Measurements from ENCODE around the gene TAF1. TPM values are rescaled to one million over a fixed set of nuclear protein-coding genes. Genes with fewer than 3 reads are reported as not detected.
"Not testable (repeated sequence)": the region's sequence is repeated elsewhere in the genome, so short reads cannot be mapped to it uniquely, and the experiment has no call there.

Gene TAF1, protein sequence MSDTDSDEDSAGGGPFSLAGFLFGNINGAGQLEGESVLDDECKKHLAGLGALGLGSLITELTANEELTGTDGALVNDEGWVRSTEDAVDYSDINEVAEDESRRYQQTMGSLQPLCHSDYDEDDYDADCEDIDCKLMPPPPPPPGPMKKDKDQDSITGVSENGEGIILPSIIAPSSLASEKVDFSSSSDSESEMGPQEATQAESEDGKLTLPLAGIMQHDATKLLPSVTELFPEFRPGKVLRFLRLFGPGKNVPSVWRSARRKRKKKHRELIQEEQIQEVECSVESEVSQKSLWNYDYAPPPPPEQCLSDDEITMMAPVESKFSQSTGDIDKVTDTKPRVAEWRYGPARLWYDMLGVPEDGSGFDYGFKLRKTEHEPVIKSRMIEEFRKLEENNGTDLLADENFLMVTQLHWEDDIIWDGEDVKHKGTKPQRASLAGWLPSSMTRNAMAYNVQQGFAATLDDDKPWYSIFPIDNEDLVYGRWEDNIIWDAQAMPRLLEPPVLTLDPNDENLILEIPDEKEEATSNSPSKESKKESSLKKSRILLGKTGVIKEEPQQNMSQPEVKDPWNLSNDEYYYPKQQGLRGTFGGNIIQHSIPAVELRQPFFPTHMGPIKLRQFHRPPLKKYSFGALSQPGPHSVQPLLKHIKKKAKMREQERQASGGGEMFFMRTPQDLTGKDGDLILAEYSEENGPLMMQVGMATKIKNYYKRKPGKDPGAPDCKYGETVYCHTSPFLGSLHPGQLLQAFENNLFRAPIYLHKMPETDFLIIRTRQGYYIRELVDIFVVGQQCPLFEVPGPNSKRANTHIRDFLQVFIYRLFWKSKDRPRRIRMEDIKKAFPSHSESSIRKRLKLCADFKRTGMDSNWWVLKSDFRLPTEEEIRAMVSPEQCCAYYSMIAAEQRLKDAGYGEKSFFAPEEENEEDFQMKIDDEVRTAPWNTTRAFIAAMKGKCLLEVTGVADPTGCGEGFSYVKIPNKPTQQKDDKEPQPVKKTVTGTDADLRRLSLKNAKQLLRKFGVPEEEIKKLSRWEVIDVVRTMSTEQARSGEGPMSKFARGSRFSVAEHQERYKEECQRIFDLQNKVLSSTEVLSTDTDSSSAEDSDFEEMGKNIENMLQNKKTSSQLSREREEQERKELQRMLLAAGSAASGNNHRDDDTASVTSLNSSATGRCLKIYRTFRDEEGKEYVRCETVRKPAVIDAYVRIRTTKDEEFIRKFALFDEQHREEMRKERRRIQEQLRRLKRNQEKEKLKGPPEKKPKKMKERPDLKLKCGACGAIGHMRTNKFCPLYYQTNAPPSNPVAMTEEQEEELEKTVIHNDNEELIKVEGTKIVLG (N-terminal part only)
- polyA plus RNA-seq (2013, experiment 1 of 2) = 13.2 TPM
- polyA plus RNA-seq (2013, experiment 2 of 2) = 13.5 TPM

- peak within 1 kb of the TSS; percentile 97 for H3K9ac ChIP-seq (ENCODE audit: low read depth, low read length)
- WGBS = under 1% methylated on average over 40 of the region's 51 CpGs
These were observed at the start of gene TAF1 for GRCh38 chrX:71365875-71366673. TSS of gene TAF1 (plus strand) at chrX:71366357. CDS start at chrX:71366375, 18 bp downstream.

DNA sequence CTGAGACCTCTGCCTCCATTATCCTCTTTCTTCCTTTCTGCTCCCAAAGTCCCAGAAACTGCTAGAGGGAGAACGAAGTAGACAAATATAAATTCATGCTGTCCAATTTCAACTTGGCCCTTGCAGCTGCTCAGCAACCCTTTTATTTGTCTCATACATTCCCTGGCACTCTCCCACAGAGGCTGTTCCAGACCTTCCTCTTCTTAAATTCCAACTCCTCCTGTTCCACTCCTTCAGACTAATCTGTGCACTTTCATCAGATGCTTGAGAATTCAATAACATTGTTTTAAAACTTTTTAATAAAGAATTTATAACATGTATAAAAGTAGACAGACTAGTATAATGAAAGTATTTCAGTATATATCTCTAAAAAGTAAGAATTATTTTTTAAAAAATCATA, 49.2 kb upstream of the TAF1 start:
- not testable (repeated sequence) for H3K27me3 ChIP-seq (ENCODE audit: insufficient read depth, low read length); H3K27ac ChIP-seq (ENCODE audit: low read depth, low read length); H3K4me1 ChIP-seq (ENCODE audit: insufficient read depth, low read length); H3K9ac ChIP-seq (ENCODE audit: low read depth, low read length); H3K9me3 ChIP-seq (ENCODE audit: insufficient read depth, low read depth, low read length); H3K36me3 ChIP-seq (ENCODE audit: insufficient read depth, low read length); H3K4me3 ChIP-seq (ENCODE audit: low read length)
- no CpG with 5 or more reads among the region's 1 CpG for WGBS

More at GRCh38 chrX:71365875-71366673, at the start of gene TAF1:
- no peaks in the 10 kb centered on the region for H3K4me1 ChIP-seq (ENCODE audit: insufficient read depth, low read length)
- H3K4me3 ChIP-seq (ENCODE audit: low read length) = peak within 1 kb of the TSS; percentile 99
- peaks cover 23% of the 10 kb centered on the region for H3K36me3 ChIP-seq (ENCODE audit: insufficient read depth, low read length)
- H3K9me3 ChIP-seq (ENCODE audit: insufficient read depth, low read depth, low read length) = no peaks in the 10 kb centered on the region
- peak within 1 kb of the TSS; percentile 90 for H3K27ac ChIP-seq (ENCODE audit: low read depth, low read length)
- H3K27me3 ChIP-seq (ENCODE audit: insufficient read depth, low read length) = no peaks in the 10 kb centered on the region

DNA sequence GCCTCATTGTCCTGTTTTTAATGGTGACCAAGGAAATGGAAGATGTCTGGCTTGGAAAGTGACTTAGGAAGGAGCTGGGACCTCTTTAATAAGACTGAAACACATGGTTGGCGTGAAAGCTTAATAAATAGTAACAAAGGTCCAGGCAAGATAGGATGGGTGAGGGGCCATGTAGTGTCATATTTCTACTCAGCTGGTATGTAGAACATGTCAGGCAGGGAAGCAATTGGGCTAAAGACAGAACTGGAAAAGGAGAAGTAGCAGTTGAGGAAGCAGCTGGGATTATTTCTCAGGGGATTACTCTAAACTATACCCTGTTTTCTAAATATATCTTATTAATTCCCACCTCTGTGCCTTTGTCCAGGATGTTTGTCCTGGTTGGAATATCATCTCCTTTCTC, 46.0 kb upstream of the TAF1 start:
- Histone ChIP-seq H3K9me3 (ENCODE audit: insufficient read depth, low read depth, low read length) (no peaks in the 10 kb centered on the region), H3K4me1 (ENCODE audit: insufficient read depth, low read length) (no peaks in the 10 kb centered on the region), H3K9ac (ENCODE audit: low read depth, low read length) (no peak overlapping the region), H3K27me3 (ENCODE audit: insufficient read depth, low read length) (no peaks in the 10 kb centered on the region), H3K36me3 (ENCODE audit: insufficient read depth, low read length) (no peaks in the 10 kb centered on the region), H3K27ac (ENCODE audit: low read depth, low read length) (no peak overlapping the region), H3K4me3 (ENCODE audit: low read length) (no peak overlapping the region)
- 93% methylated on average over 1 of the region's 1 CpG for WGBS

DNA sequence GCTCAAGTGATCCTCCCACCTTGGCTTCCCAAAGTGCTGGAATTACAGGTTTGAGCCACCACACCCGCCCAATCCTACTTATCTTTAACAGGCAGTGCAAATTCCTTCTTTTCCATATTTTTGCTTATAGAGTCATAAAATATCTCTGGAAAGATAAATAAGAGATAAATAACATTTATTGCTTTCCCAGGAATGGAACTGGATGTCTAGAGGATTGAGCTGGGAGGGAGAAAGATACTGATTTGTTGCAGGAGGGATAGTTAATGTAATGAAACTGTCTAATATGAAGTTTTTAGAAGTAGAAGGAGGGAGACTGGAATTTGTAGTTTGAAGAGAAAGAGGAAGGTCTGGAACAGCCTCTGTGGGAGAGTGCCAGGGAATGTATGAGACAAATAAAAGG, 44.4 kb upstream of the TAF1 start:
- Histone ChIP-seq H3K27me3 (ENCODE audit: insufficient read depth, low read length) (no peaks in the 10 kb centered on the region), H3K4me1 (ENCODE audit: insufficient read depth, low read length) (no peaks in the 10 kb centered on the region), H3K36me3 (ENCODE audit: insufficient read depth, low read length) (no peaks in the 10 kb centered on the region), H3K4me3 (ENCODE audit: low read length) (no peak overlapping the region), H3K9me3 (ENCODE audit: insufficient read depth, low read depth, low read length) (0 out of 2 replicates have a peak, but pooled peaks cover 3% of the 10 kb centered on the region), H3K9ac (ENCODE audit: low read depth, low read length) (no peak overlapping the region), H3K27ac (ENCODE audit: low read depth, low read length) (no peak overlapping the region)
- no CpG with 5 or more reads among the region's 1 CpG for WGBS

GRCh38 chrX:71324452-71324851, 41.7 kb upstream of the TAF1 start:
- H3K9me3 ChIP-seq (ENCODE audit: insufficient read depth, low read depth, low read length); H3K4me3 ChIP-seq (ENCODE audit: low read length); H3K36me3 ChIP-seq (ENCODE audit: insufficient read depth, low read length); H3K4me1 ChIP-seq (ENCODE audit: insufficient read depth, low read length); H3K27me3 ChIP-seq (ENCODE audit: insufficient read depth, low read length); H3K9ac ChIP-seq (ENCODE audit: low read depth, low read length); H3K27ac ChIP-seq (ENCODE audit: low read depth, low read length): not testable (repeated sequence)
- WGBS = 97% methylated on average over 11 of the region's 11 CpGs

DNA sequence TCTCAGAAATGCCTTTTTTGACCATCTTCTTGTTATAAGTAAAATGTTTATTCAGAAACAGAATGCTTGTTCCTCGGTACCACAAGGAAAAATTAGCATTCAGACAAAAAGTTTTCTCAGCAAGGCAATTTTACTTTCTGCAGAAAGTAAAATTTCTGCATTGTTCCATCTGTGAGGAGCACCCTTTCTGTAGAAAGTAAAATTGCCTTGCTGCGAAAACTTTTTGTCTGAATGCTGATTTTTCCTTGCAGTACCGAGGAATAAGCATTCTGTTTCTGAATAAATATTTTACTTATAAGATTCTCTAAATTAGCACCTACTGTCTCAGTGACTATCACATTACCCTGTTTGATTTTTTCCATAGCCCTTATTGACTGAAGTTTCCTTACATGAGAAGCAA, 39.8 kb upstream of the TAF1 start:
- WGBS = 96% methylated on average over 2 of the region's 3 CpGs
- H3K27ac ChIP-seq (ENCODE audit: low read depth, low read length) = no peak overlapping the region
- no peaks in the 10 kb centered on the region for H3K27me3 ChIP-seq (ENCODE audit: insufficient read depth, low read length)
- H3K36me3 ChIP-seq (ENCODE audit: insufficient read depth, low read length) = no peaks in the 10 kb centered on the region
- H3K4me1 ChIP-seq (ENCODE audit: insufficient read depth, low read length) = no peaks in the 10 kb centered on the region
- 0 out of 2 replicates have a peak, but pooled peaks cover 6% of the 10 kb centered on the region for H3K9me3 ChIP-seq (ENCODE audit: insufficient read depth, low read depth, low read length)
- no peak overlapping the region for H3K9ac ChIP-seq (ENCODE audit: low read depth, low read length)
- no peak overlapping the region for H3K4me3 ChIP-seq (ENCODE audit: low read length)

GRCh38 chrX:71349151-71349665, 16.9 kb upstream of the TAF1 start:
- 100% methylated on average over 1 of the region's 5 CpGs for WGBS
- H3K4me1 ChIP-seq (ENCODE audit: insufficient read depth, low read length) = not testable (repeated sequence)

DNA sequence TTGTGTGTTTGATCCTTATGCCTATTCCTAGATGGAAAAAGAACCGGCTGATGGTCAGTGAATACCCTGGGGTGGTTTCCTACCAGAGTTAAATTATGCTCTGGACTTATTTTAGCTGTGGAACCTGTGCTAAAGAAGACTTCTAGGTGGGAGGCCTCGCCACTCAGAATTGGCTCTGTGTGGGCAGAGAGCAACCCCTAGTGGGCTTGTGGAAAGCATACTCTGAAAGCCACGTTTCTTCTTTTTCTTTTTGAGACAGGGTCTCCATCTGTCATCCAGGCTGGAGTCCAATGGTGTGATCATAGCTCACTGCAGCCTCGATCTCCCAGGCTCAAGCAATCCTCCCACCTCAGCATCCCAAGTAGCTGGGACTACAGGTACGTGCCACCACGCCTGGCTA, 16.3 kb upstream of the TAF1 start:
- H3K4me1 ChIP-seq (ENCODE audit: insufficient read depth, low read length); H3K9ac ChIP-seq (ENCODE audit: low read depth, low read length); H3K36me3 ChIP-seq (ENCODE audit: insufficient read depth, low read length); H3K9me3 ChIP-seq (ENCODE audit: insufficient read depth, low read depth, low read length); H3K27me3 ChIP-seq (ENCODE audit: insufficient read depth, low read length); H3K27ac ChIP-seq (ENCODE audit: low read depth, low read length); H3K4me3 ChIP-seq (ENCODE audit: low read length): not testable (repeated sequence)
- no CpG with 5 or more reads among the region's 6 CpGs for WGBS

More at GRCh38 chrX:71349151-71349665, 16.9 kb upstream of the TAF1 start:
- not testable (repeated sequence) for H3K27me3 ChIP-seq (ENCODE audit: insufficient read depth, low read length); H3K9ac ChIP-seq (ENCODE audit: low read depth, low read length); H3K4me3 ChIP-seq (ENCODE audit: low read length); H3K9me3 ChIP-seq (ENCODE audit: insufficient read depth, low read depth, low read length); H3K27ac ChIP-seq (ENCODE audit: low read depth, low read length); H3K36me3 ChIP-seq (ENCODE audit: insufficient read depth, low read length)

DNA sequence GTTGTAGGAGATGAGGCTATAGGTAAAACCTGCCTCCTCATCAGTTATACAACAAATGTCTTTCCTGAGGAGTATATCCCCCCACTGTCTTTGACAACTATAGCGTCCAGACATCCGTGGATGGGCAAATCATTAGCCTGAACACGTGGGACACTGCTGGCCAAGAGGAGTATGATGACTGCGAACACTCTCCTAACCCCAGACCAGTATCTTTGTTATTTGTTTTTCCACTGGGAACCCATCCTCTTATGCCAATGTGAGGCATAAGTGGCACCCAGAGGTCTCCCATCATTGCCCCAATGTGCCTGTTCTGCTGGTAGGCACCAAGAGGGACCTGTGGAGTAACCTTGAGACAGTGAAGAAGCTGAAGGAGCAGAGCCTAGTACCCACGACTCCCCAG, 13.7 kb upstream of the TAF1 start:
- H3K27ac ChIP-seq (ENCODE audit: low read depth, low read length); H3K4me1 ChIP-seq (ENCODE audit: insufficient read depth, low read length); H3K9ac ChIP-seq (ENCODE audit: low read depth, low read length); H3K27me3 ChIP-seq (ENCODE audit: insufficient read depth, low read length); H3K9me3 ChIP-seq (ENCODE audit: insufficient read depth, low read depth, low read length); H3K4me3 ChIP-seq (ENCODE audit: low read length); H3K36me3 ChIP-seq (ENCODE audit: insufficient read depth, low read length): not testable (repeated sequence)
- WGBS = 94% methylated on average over 5 of the region's 5 CpGs

DNA sequence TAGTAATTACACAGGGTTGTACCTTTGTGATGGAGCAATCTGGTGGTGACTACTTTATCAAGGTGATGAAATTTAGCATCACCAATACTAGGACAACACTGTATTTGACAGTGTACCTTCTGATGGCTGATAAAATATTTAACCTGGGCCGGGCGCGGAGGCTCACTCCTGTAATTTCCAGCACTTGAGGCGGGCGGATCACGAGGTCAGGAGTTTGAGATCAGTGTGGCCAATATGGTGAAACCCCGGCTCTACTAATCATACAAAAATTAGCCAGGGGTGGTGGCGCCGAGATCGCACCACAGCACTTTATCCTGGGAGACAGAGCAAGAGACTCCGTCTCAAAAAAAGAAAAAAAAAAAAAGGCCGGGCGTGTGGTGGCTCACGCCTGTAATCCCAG, 1.9 kb upstream of the TAF1 start:
- peaks cover 10% of the 10 kb centered on the region; the same call in 1 of the 2 replicates for H3K36me3 ChIP-seq (ENCODE audit: insufficient read depth, low read length)
- no peaks in the 10 kb centered on the region for H3K9me3 ChIP-seq (ENCODE audit: insufficient read depth, low read depth, low read length)
- 95% methylated on average over 13 of the region's 14 CpGs for WGBS
- H3K27me3 ChIP-seq (ENCODE audit: insufficient read depth, low read length) = no peaks in the 10 kb centered on the region
- no peak overlapping the region for H3K27ac ChIP-seq (ENCODE audit: low read depth, low read length)
- no peaks in the 10 kb centered on the region for H3K4me1 ChIP-seq (ENCODE audit: insufficient read depth, low read length)
- no peak overlapping the region for H3K9ac ChIP-seq (ENCODE audit: low read depth, low read length)
- no peak overlapping the region for H3K4me3 ChIP-seq (ENCODE audit: low read length)

Data from HUES64 (cell line).